OCI-LY1 (cell line): Measurements from ENCODE around the gene HTR1E.

ENCODE experiments used
- H2AFZ ChIP-seq: fragments of 200-600 bp; sonication (generic), shearing (Covaris generic); 2 replicates; pipeline ENCODE4 v1.6.0; 2014; ENCODE audit warnings: antibody characterized with exemption, mild to moderate bottlenecking, low read length
- H3F3A ChIP-seq: fragments of 200-600 bp; sonication (generic), shearing (Covaris generic); 2 replicates; pipeline ENCODE4 v1.6.0; 2014; ENCODE audit warnings: mild to moderate bottlenecking, antibody characterized with exemption, low read length, moderate library complexity; ENCODE audit not compliant: insufficient read depth
- H3K27ac ChIP-seq: fragments of 200-600 bp; sonication (generic); 2 replicates; pipeline ENCODE4 v1.5.1; 2014; ENCODE audit warnings: low read length, mixed run types, mild to moderate bottlenecking, low read depth; ENCODE audit not compliant: poor library complexity, severe bottlenecking
- H3K27me3 ChIP-seq: fragments of 200-600 bp; sonication (generic); 2 replicates; pipeline ENCODE4 v1.6.0; 2014; ENCODE audit warnings: antibody characterized with exemption, mild to moderate bottlenecking, low read length, moderate library complexity; ENCODE audit not compliant: insufficient read depth
- H3K36me3 ChIP-seq: fragments of 200-600 bp; sonication (generic); 2 replicates; pipeline ENCODE4 v1.6.1; 2014; ENCODE audit warnings: mild to moderate bottlenecking, antibody characterized with exemption, low read length, moderate library complexity, mixed read lengths; ENCODE audit not compliant: insufficient read depth
- H3K4me1 ChIP-seq: fragments of 200-600 bp; sonication (generic); 2 replicates; pipeline ENCODE4 v1.5.1; 2014; ENCODE audit warnings: mild to moderate bottlenecking, low read length, moderate library complexity; ENCODE audit not compliant: insufficient read depth, severe bottlenecking
- H3K4me2 ChIP-seq: fragments of 200-600 bp; sonication (generic), shearing (Covaris generic); 2 replicates; pipeline ENCODE4 v1.6.1; 2014; ENCODE audit warnings: low read length
- H3K4me3 ChIP-seq: fragments of 200-600 bp; sonication (generic); 2 replicates; pipeline ENCODE4 v1.5.1; 2014; ENCODE audit warnings: low read length, low read depth, mild to moderate bottlenecking, mixed read lengths; ENCODE audit not compliant: poor library complexity, severe bottlenecking
- H3K79me2 ChIP-seq: fragments of 200-600 bp; shearing (Covaris generic); 2 replicates; pipeline ENCODE4 v1.6.1; 2016; ENCODE audit warnings: mixed run types, low read length, mixed read lengths; ENCODE audit not compliant: insufficient read depth
- H3K9ac ChIP-seq: fragments of 200-600 bp; sonication (generic), shearing (Covaris generic); 2 replicates; pipeline ENCODE4 v1.6.1; 2014; ENCODE audit warnings: mild to moderate bottlenecking, low read length, mixed read lengths
- H3K9me2 ChIP-seq: fragments of 200-600 bp; sonication (generic), shearing (Covaris generic); 2 replicates; pipeline ENCODE4 v1.6.1; 2014; ENCODE audit warnings: low read depth, mild to moderate bottlenecking, low read length, mixed read lengths
- H3K9me3 ChIP-seq: fragments of 200-600 bp; shearing (Covaris generic); 2 replicates; pipeline ENCODE4 v1.6.1; 2014; ENCODE audit warnings: low read length, mixed read lengths
- H4K20me1 ChIP-seq: fragments of 200-600 bp; sonication (generic), shearing (Covaris generic); 2 replicates; pipeline ENCODE4 v1.6.0; 2016; ENCODE audit warnings: mild to moderate bottlenecking, low read length; ENCODE audit not compliant: insufficient read depth
- CTCF ChIP-seq: fragments of 200-600 bp; sonication (generic), shearing (Covaris generic); IDR thresholded peaks from 2 replicates; pipeline ENCODE4 v1.5.1; 2017; ENCODE audit warnings: mild to moderate bottlenecking, antibody characterized with exemption, low read length, moderate library complexity, mixed read lengths
- EZH2 ChIP-seq: fragments of 200-600 bp; sonication (generic), shearing (Covaris generic); IDR thresholded peaks from 2 replicates; pipeline ENCODE4 v1.8.0; 2017; ENCODE audit warnings: borderline replicate concordance, mixed run types, mild to moderate bottlenecking, antibody characterized with exemption, low read length, moderate library complexity, mixed read lengths

Gene HTR1E

GRCh38 chr6:86934365-86934764 is 3.0 kb upstream of the HTR1E start:
- Histone ChIP-seq H3K9me3 (no peaks in the 10 kb centered on the region), H4K20me1 (no peaks in the 10 kb centered on the region), H3K27ac (no peak overlapping the region), H2AFZ (no peak overlapping the region), H3K27me3 (no peaks in the 10 kb centered on the region), H3K79me2 (no peaks in the 10 kb centered on the region), H3K4me3 (no peak overlapping the region), H3F3A (no peaks in the 10 kb centered on the region), H3K9me2 (no peaks in the 10 kb centered on the region), H3K9ac (no peak overlapping the region), H3K36me3 (no peaks in the 10 kb centered on the region), H3K4me1 (no peaks in the 10 kb centered on the region), H3K4me2 (no peak overlapping the region)
- TF ChIP-seq CTCF (no peak), EZH2 (no peak)

- no peaks in the 10 kb centered on the region for H3K4me1 ChIP-seq
- H3K9me3 ChIP-seq, result no peaks in the 10 kb centered on the region
- H3K79me2 ChIP-seq, result no peaks in the 10 kb centered on the region
- no peaks in the 10 kb centered on the region for H3F3A ChIP-seq
- H3K9me2 ChIP-seq, result no peaks in the 10 kb centered on the region
- H3K4me2 ChIP-seq, result no peak overlapping the region
- H3K36me3 ChIP-seq, result no peaks in the 10 kb centered on the region
- H3K9ac ChIP-seq, result no peak overlapping the region
- no peak for TF ChIP-seq CTCF
- no peaks in the 10 kb centered on the region for H4K20me1 ChIP-seq
- no peak overlapping the region for H2AFZ ChIP-seq
- no peak overlapping the region for H3K4me3 ChIP-seq
- no peaks in the 10 kb centered on the region for H3K27me3 ChIP-seq
- H3K27ac ChIP-seq, result no peak overlapping the region
These were observed 502 bp upstream of the HTR1E start for GRCh38 chr6:86936834-86937218.

GRCh38 chr6:86938814-86939213 is 1.5 kb downstream of the HTR1E start:
- TF ChIP-seq CTCF (no peak), EZH2 (no peak)
- Histone ChIP-seq H3K27me3 (no peaks in the 10 kb centered on the region), H3K36me3 (no peaks in the 10 kb centered on the region), H3K4me1 (no peaks in the 10 kb centered on the region), H3K9me2 (no peaks in the 10 kb centered on the region), H2AFZ (no peak overlapping the region), H3K9ac (no peak overlapping the region), H3K9me3 (no peaks in the 10 kb centered on the region), H3K27ac (no peak overlapping the region), H3F3A (no peaks in the 10 kb centered on the region), H3K4me2 (no peak overlapping the region), H4K20me1 (no peaks in the 10 kb centered on the region), H3K79me2 (no peaks in the 10 kb centered on the region), H3K4me3 (no peak overlapping the region)
